Amygdala (tissue), 56 donors: ENCODE data around the gene IQGAP3.

Experiments used
- DNase-seq, 56 donors: peaks; one replicate each; lab custom pipeline; 2025; lab: John Stamatoyannopoulos, UW

The IQGAP3 gene

DNA sequence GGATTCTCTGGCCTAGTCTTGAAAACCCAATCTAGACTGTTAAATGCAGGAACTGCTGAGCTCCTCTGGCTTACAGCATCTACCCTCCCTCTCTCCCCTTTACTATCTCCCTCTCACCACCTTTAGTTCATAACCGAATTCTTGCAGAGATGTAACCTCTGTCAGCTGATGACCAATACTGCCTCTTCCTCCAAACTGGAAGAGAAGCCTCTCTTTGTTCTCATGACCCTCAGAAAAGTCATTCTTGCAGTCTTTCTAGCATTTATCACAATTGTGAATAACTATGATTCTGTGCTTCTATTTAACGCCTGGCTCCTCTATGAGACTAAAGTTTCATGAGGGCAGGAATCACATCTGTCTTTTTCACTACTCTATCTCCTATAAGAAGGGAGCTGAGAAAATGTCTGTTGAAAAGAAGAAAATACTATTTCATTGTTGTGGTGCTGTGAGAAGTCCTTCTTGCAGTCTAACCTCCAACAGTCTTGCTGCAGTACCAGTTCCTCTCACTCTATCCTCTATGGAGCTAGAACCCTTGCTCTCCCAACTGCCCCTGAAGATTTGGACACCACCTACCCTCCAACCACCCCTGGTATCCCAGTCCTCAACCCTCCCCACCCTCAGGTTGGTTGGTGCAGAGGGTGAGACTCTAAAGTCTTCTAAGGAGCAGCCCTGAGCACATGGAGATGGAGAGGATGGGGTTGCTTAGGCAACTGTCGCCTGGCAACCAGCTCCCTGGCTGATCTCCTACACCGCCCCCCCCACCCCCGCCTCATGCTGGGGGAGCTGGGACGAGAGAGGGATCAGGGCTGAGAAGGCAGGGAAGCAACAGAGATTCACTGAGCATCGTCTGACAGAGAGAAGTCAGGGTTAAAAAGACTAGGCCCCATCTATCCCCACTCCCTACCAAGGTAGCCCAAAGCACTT, 85.7 kb downstream of the IQGAP3 start:
- peak in 39 of 56 donors; percentile 17 to 76 (median 51) for DNase-seq

GRCh38 chr1:156485984-156486383, 86.4 kb downstream of the IQGAP3 start:
- no peak for DNase-seq

DNA sequence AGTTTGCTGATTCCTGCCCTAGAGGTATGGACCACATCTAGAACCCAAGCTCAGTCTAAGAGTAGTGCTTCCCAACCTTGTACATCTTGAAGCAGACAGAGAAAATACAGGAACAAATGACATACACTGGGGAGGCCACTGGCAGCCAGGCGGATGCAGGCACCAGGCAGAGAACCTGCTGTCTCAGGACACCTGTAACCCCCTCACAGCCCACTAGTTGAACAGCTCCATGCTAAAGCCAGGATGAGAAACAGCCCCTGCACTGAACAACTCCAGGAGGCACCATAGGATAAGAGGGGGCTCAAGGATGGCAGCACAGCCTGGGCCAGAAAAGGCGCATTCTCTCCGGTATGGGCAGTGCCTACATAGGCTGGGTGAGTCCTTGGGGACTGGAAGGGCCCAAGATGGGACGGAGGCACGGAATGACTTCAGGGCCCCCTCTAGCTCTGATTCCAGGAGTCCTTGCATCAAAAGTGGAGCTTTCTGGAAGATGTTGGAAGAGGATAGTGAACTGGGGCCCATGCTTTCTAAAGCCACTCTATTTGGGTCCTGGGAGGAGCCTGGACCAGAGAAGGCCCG, 87.8 kb downstream of the IQGAP3 start:
- DNase-seq = no peak

- DNase-seq = no peak
Measured at GRCh38 chr1:156483397-156483796, 89.0 kb downstream of the IQGAP3 start.

- peak in 1 of 56 donors; percentile 16 for DNase-seq
Measured at GRCh38 chr1:156482276-156482675, 90.1 kb downstream of the IQGAP3 start.

- DNase-seq = no peak
Measured at GRCh38 chr1:156481527-156481926, 90.8 kb downstream of the IQGAP3 start.

DNA sequence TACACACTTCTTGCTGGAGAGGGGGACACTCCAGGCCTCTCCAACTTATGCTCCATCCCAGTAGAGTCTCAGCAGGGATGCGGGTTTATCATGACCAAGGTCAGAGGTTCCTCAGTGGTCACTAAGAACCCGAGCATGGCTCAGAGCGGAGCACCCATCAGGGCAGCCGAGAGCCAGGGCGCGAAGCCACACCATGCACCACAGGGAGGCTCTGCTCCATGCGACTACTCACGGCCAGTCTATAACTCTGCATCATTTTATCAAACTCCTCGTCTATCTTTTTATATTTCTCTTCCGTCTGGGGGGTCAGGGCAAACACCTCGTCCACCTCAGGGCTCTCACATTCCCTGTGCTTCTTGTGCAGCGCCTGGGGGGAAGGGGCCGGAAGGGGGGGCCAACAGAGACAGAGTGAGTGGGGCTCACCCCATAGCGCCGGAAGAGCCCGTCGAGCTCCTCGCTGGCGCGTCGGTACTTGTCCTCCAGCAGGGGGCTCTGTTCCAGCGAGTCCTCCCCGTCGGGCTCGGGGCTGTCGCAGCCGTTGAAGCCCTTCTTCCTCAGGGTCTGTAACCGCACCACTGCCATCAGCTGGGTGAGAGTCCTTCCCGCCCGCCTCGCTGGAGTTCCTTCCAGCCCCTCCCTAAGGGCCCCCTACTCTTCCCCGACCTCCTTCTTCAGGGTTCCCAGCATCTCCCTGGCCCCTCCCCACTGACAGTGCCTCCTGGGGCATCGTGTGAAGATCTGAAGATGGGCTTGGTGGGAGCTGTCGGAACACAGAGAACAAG, 91.8 kb downstream of the IQGAP3 start:
- peak in 28 of 56 donors; percentile 12 to 65 (median 32) for DNase-seq

DNA sequence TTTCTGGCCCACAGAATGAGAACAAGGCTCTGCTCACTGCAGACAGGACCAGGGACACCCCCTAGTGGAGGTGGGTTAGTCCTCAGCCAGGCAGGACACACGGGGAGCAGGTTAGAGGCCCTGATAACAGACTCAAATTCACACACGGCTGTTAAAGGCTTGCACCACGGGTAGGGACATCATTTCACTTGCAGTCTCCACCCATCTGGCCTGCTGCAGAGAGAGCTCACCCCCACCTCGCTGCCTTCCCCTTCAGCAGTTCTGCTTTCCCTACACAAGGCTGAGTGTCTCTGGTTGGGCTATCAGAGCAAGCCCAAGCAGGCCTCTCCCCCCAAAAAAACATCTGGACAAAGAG, 92.4 kb downstream of the IQGAP3 start:
- DNase-seq = no peak

- DNase-seq = no peak
Measured at GRCh38 chr1:156479093-156480015, 93.0 kb downstream of the IQGAP3 start.

DNA sequence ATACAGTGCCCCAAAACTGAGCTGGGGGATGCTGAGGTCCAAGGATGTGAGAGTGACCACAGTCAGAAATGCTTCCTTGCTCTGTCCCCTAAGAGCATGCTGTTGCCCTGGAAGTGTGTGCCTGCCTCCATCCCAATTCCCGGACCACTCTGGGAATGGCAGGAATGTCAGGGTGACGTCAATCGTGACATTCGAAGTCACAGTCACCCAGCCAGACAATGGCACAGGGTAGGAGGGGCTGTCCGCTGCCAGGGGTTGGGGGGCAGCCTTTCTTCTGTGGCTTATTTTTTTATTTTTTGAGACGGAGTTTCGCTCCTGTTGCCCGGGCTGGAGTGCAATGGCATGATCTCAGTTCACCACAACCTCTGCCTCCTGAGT, 94.1 kb downstream of the IQGAP3 start:
- DNase-seq = no peak

DNA sequence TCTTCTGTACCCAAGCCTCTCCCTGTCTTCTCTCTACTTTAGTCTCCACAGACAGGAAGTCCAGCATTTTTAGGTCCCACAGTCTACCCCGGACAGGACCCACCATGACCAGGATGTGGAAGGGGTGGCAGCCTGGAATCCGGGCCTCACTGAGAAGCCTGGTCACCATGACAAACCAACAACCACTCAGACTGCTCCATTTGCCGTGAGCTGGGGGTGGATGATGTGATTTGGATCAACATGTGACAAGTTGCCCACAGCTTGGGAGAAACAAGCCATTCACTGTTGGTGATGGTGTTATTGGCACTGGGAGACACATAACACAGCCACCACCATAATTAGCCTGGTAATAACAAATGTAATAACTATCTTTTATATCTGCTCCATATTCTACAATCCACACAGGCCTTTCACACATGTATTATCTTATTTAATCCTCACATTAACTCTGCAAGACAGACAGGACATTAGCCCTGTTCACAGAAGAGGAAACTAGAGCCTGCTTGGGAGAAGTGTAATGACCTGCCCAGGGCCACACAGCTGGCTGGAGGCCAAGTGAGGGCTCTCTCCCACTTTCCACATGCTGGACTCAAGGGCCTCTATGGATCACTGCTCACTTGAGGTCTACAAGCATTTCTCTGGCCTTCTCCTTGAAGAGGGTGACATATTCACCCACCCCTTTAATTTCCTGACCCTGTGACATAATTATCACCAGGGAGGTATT, 94.7 kb downstream of the IQGAP3 start:
- DNase-seq = peak in 25 of 56 donors; percentile 20 to 70 (median 38)

GRCh38 chr1:156476501-156477298, 95.7 kb downstream of the IQGAP3 start:
- DNase-seq = peak in 2 of 56 donors; percentile 16 to 41

- peak in 49 of 56 donors; percentile 29 to 86 (median 64) for DNase-seq
Measured at GRCh38 chr1:156475568-156476500, 96.5 kb downstream of the IQGAP3 start.
